K562 (cell line): ENCODE data around the gene RNF112. TPM values are rescaled to one million over a fixed set of nuclear protein-coding genes. Genes with fewer than 3 reads are reported as not detected.

ENCODE experiments used
- BMI1 ChIP-seq: fragments of 150-350 bp; IDR thresholded peaks from 2 replicates; pipeline ENCODE4 v1.6.1; 2014; ENCODE audit warnings: low read length
- EGR1 ChIP-seq: fragments of 450-650 bp; conservative IDR thresholded peaks from 2 replicates; pipeline ENCODE4 v1.6.1; 2017; ENCODE audit warnings: mild to moderate bottlenecking
- ELK3 ChIP-seq: fragments of 450-650 bp; formaldehyde crosslinking; IDR thresholded peaks from 2 replicates; pipeline ENCODE4 v1.4.0; 2020; ENCODE audit warnings: mild to moderate bottlenecking
- MGA ChIP-seq: fragments of 450-650 bp; IDR thresholded peaks from 2 replicates; pipeline ENCODE4 v1.6.1; 2016; ENCODE audit warnings: mild to moderate bottlenecking, moderate library complexity
- MYNN ChIP-seq, 2 experiments: sonication (generic); formaldehyde crosslinking in 1 of 2; IDR thresholded peaks; 2 replicates each; pipeline versions ENCODE4 v1.5.0 to v1.6.1; 2016 to 2020; ENCODE audit warnings: antibody characterized with exemption in 1 of 2, missing genetic modification reagents in 1 of 2
- SAFB2 ChIP-seq: fragments of 200-400 bp; formaldehyde crosslinking; IDR thresholded peaks from 2 replicates; pipeline ENCODE4 v1.6.1; 2018; ENCODE audit warnings: borderline replicate concordance, low read length, low read depth, moderate library complexity; ENCODE audit not compliant: severe bottlenecking
- SETDB1 ChIP-seq: IDR thresholded peaks from one replicate; pipeline ENCODE4 v1.6.1; 2012; ENCODE audit warnings: low read length, control low read depth, inconsistent platforms
- THRB ChIP-seq: fragments of 450-650 bp; formaldehyde crosslinking; conservative IDR thresholded peaks from 2 replicates; pipeline ENCODE4 v1.4.0; 2022; ENCODE audit warnings: mild to moderate bottlenecking, missing genetic modification characterization
- WHSC1 ChIP-seq: IDR thresholded peaks from one replicate; pipeline ENCODE4 v1.6.1; 2012; ENCODE audit warnings: low read length, control low read depth, inconsistent platforms
- ZKSCAN8 ChIP-seq: fragments of 200-800 bp; sonication (Bioruptor generic); IDR thresholded peaks from 2 replicates; pipeline ENCODE4 v1.6.1; 2016; ENCODE audit warnings: missing genetic modification characterization, missing compliant biosample characterization
- ZNF121 ChIP-seq: sonication (generic); formaldehyde crosslinking; conservative IDR thresholded peaks from 2 replicates; pipeline ENCODE4 v1.8.0; 2022; ENCODE audit warnings: missing genetic modification reagents
- ZNF146 ChIP-seq: IDR thresholded peaks from one replicate; pipeline ENCODE4 v1.6.1; 2018; ENCODE audit warnings: missing compliant biosample characterization; ENCODE audit not compliant: unreplicated experiment
- ZNF263 ChIP-seq: sonication (generic); formaldehyde crosslinking; IDR thresholded peaks from 2 replicates; pipeline ENCODE4 v1.8.0; 2022; ENCODE audit warnings: mild to moderate bottlenecking, missing genetic modification reagents, borderline replicate concordance
- ZNF408 ChIP-seq: fragments of 250-450 bp; sonication (Bioruptor Pico); IDR thresholded peaks from 2 replicates; pipeline ENCODE4 v1.4.0; 2020; ENCODE audit warnings: low read depth, mild to moderate bottlenecking, moderate library complexity
- polyA plus RNA-seq, 8 experiments: library from polyadenylated mRNA; depleted of rRNA in 4 of 8; stranded (reverse) in 5 of 8; unstranded in 3 of 8; fragments of >200 nt; fragmentation: Nextera tagmentation in 2 of 8; fragmentation: Illumina TruSeq in 1 of 8; extraction: Ambion mirVana in 2 of 8; extraction: Trizol in 1 of 8; gene quantifications; 2 replicates each; pipeline versions ENCODE4 v1.2.1 to v1.2.3, GENCODE V29; 2011 to 2014; ENCODE audit warnings: inconsistent platforms in 1 of 8, missing spikeins in 1 of 8
- total RNA-seq, 7 experiments: library from RNA; depleted of rRNA in 6 of 7; stranded (reverse); fragments of >200 nt in 6 of 7; fragmentation: Illumina TruSeq in 2 of 7; extraction: Trizol in 2 of 7; gene quantifications; 2 replicates each; pipeline versions ENCODE4 v1.2.1 to v1.2.3, GENCODE V29; 2011 to 2021; ENCODE audit warnings: low replicate concordance in 1 of 7

The RNF112 gene
- total and polyA plus RNA-seq, 9 of the 15 experiments (the other 6 are each of a cell fraction or from before 2014, with no cell fraction given) = 0.05 TPM; not detected in 8

GRCh38 chr17:19362277-19363113 lies 48.5 kb upstream of the RNF112 start, which contains the start of gene B9D1 (continued):
- TF ChIP-seq MGA (peak; percentile 57), ZNF146 (no peak), MYNN (IDR thresholded peaks at IDR 0.05) (peak; percentile 99), MYNN (CRISPR knock-in tag; IDR thresholded peaks at IDR 0.05) (peak; percentile 83; the same call in 1 of the 2 replicates), SETDB1 (no peak), ZKSCAN8 (no peak), ELK3 (CRISPR knock-in tag) (no peak), WHSC1 (no peak), EGR1 (0 out of 2 replicates have a peak, but pooled peaks have one; percentile 34), THRB (CRISPR knock-in tag) (no peak), ZNF121 (CRISPR knock-in tag) (no peak), SAFB2 (no peak), BMI1 (peak; percentile 84), ZNF408 (CRISPR knock-in tag) (no peak), ZNF263 (peak; percentile 64)
